WTC11 (cell line): Measurements from ENCODE around the gene CLEC1A.

Experiments
- CTCF ChIP-seq: fragments of 200-600 bp; IDR thresholded peaks from 2 replicates; pipeline ENCODE4 v1.8.0; 2022; ENCODE audit warnings: antibody characterized with exemption
- IRF2 ChIP-seq: sonication (generic); formaldehyde crosslinking; IDR thresholded peaks from 2 replicates; pipeline ENCODE4 v1.8.0; 2022; ENCODE audit warnings: low read depth, missing genetic modification reagents, borderline replicate concordance

- TF ChIP-seq CTCF (no peak), IRF2 (CRISPR knock-in tag) (no peak)
Observed at GRCh38 chr12:10135126-10135525, 36.3 kb upstream of the CLEC1A start.
